Upper lobe of left lung (tissue), 4 donors: ENCODE results near the gene MFN1.

Source experiments
- CTCF ChIP-seq, 6 experiments: fragments of 450-650 bp in 4 of 6; fragments of 200-600 bp in 2 of 6; sonication (generic) in 2 of 6; IDR thresholded peaks; one replicate each; pipeline ENCODE4 v1.5.1; 2016 to 2019; ENCODE audit warnings: antibody characterized with exemption in 6 of 6
- POLR2A ChIP-seq, 4 donors: fragments of 450-650 bp; IDR thresholded peaks; one replicate each; pipeline ENCODE4 v1.5.1; 2016 to 2017; ENCODE audit warnings: antibody characterized with exemption in 4 of 4, mild to moderate bottlenecking in 2 of 4
- POLR2AphosphoS5 ChIP-seq, 2 donors: sonication (generic); formaldehyde crosslinking; IDR thresholded peaks; one replicate each; pipeline ENCODE4 v1.5.1; 2017; ENCODE audit warnings: antibody characterized with exemption in 2 of 2

DNA sequence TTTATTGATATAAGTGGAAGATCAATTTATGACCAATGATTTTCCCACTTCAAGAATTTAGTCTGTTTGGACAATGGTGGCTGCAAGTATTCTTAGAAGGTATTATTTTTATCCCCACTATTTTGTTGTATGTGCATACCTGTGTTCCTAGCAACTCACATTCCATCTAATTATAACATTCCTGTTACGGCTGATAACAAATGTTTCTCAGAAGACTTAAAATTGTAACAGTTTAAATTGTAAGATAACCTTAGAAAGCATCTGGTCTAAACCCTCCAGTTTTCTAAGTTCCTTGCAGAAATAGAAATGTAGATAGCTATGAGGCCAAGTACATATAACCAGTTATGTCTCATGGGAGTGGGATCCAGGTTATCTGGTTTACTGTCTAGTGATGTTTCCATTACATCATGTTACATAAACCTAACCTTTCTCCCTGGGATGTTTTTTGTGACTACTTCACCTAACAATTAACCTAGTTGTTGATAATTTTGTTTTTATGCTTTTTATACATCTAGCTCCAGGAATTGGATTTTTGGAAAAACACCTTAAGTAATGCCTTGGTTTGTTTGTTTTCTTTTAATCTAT is 11.1 kb upstream of the MFN1 start:
- no peak for TF ChIP-seq CTCF (IDR thresholded peaks at IDR 0.05)
- TF ChIP-seq POLR2A (IDR thresholded peaks at IDR 0.05): no peak
- no peak for TF ChIP-seq POLR2AphosphoS5 (IDR thresholded peaks at IDR 0.05)
